Lower lobe of right lung (tissue), 2 donors: ENCODE measurements around the gene ADAM10. TPM values are rescaled to one million over a fixed set of nuclear protein-coding genes. Genes with fewer than 3 reads are reported as not detected.

ENCODE experiments used
- ATAC-seq, 2 donors: fragments of 200-7000 bp; cut with Tn5 transposase; one replicate each; pipeline ENCODE4 v1.9.1; 2020 to 2022; ENCODE audit warnings: mild to moderate bottlenecking in 2 of 2, moderate library complexity in 2 of 2
- DNase-seq: peaks from one replicate; pipeline ENCODE4 v3.0.0-alpha.2; 2020
- H3K27ac ChIP-seq: fragments of 200-600 bp; one replicate; pipeline ENCODE4 v1.8.0; 2022
- H3K27me3 ChIP-seq: fragments of 200-600 bp; one replicate; pipeline ENCODE4 v1.8.0; 2022; ENCODE audit warnings: low read depth
- H3K36me3 ChIP-seq: fragments of 200-600 bp; one replicate; pipeline ENCODE4 v1.8.0; 2022; ENCODE audit warnings: mild to moderate bottlenecking
- H3K4me1 ChIP-seq: fragments of 200-600 bp; one replicate; pipeline ENCODE4 v1.8.0; 2022
- H3K4me3 ChIP-seq: fragments of 200-600 bp; one replicate; pipeline ENCODE4 v1.8.0; 2022; ENCODE audit warnings: mild to moderate bottlenecking
- H3K9me3 ChIP-seq: fragments of 200-600 bp; one replicate; pipeline ENCODE4 v1.8.0; 2022
- CTCF ChIP-seq: fragments of 200-600 bp; IDR thresholded peaks from one replicate; pipeline ENCODE4 v1.8.0; 2022; ENCODE audit warnings: antibody characterized with exemption, mild to moderate bottlenecking
- intact Hi-C: fragments of 100-400 bp; cut with DNase I; formaldehyde crosslinking; loops from one replicate; pipeline ENCODE4 v1.11.0; 2022
- total RNA-seq: library from RNA; stranded (reverse); fragmentation: NEBNext Ultra II Directional; extraction: Animal tissue kit (Norgen Biotek cat#: 25700); gene quantifications from one replicate; pipeline ENCODE4 v1.2.1, GENCODE V29; 2021
- donor health status: DM: no; HTN: yes; CAD: no; lungs with severe emphysema.

Gene ADAM10
- total RNA-seq, 1 donor from 2014 or later = 166 TPM

DNA sequence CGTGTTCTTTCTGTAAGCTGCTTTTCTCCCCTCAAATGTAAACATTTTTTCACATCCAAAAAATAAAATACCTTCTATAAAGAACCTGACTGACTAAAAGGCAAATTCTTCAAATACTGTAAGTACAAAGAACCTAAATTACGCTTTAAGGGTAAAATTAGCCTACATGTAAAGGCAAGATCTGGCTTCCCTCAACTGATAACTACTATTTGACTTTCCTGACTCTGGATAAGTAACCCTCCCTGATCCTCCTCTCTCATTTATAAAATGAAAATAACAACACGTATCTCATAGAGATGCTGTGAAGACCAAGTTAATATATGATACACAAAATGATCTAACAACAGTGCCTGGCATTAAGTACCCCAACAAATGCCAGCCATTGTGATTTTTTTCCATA lies 12.2 kb downstream of the ADAM10 start:
- Histone ChIP-seq H3K9me3 (no peaks in the 10 kb centered on the region), H3K4me3 (no peak overlapping the region), H3K4me1 (peaks cover 49% of the 10 kb centered on the region), H3K27ac (no peak overlapping the region), H3K36me3 (no peaks in the 10 kb centered on the region), H3K27me3 (no peaks in the 10 kb centered on the region)
- no peak for TF ChIP-seq CTCF
- ATAC-seq (no peak), DNase-seq (no peak)
- intact Hi-C loops = no loop called here

GRCh38 chr15:58736018-58736643 lies 13.4 kb downstream of the ADAM10 start:
- Histone ChIP-seq H3K9me3 (no peaks in the 10 kb centered on the region), H3K27ac (no peak overlapping the region), H3K27me3 (no peaks in the 10 kb centered on the region), H3K36me3 (no peaks in the 10 kb centered on the region), H3K4me1 (peaks cover 48% of the 10 kb centered on the region), H3K4me3 (no peak overlapping the region)
- no peak for DNase-seq
- TF ChIP-seq CTCF = no peak
- no peak for ATAC-seq
- intact Hi-C loops = no loop called here

DNA sequence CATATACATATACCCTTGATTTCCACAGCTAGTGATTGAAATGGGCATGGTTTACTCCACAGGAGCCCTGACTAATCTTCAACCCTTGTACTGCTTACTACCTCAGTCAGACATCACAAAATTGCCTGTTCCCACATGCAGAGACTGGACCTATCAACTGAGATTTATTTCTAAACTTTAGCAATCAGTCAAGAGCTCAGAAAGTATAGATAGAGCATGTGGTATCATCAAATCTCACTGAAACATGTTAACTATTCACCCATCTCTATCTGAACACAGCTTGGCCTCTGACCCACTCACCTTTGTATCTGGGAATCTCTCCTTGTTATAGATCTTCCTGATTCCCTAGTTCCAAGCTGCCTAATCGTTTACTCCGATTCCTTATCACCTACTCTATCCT lies 14.6 kb downstream of the ADAM10 start:
- no peaks in the 10 kb centered on the region for H3K36me3 ChIP-seq
- ATAC-seq (no peak), DNase-seq (no peak)
- TF ChIP-seq CTCF = no peak
- H3K4me3 ChIP-seq = no peak overlapping the region
- peaks cover 48% of the 10 kb centered on the region for H3K4me1 ChIP-seq
- H3K27ac ChIP-seq = no peak overlapping the region
- no peaks in the 10 kb centered on the region for H3K9me3 ChIP-seq
- intact Hi-C loops = no loop called here
- H3K27me3 ChIP-seq = no peaks in the 10 kb centered on the region

- DNase-seq = no peak
- intact Hi-C loops = no loop called here
- no peaks in the 10 kb centered on the region for H3K9me3 ChIP-seq
- TF ChIP-seq CTCF = no peak
- peaks cover 32% of the 10 kb centered on the region for H3K4me1 ChIP-seq
- no peak overlapping the region for H3K4me3 ChIP-seq
- no peak overlapping the region for H3K27ac ChIP-seq
- H3K27me3 ChIP-seq = no peaks in the 10 kb centered on the region
- ATAC-seq = no peak
- H3K36me3 ChIP-seq = no peaks in the 10 kb centered on the region
Observed at GRCh38 chr15:58732625-58733363, 16.7 kb downstream of the ADAM10 start.

GRCh38 chr15:58731756-58732535 lies 17.6 kb downstream of the ADAM10 start:
- Histone ChIP-seq H3K4me3 (no peak overlapping the region), H3K36me3 (no peaks in the 10 kb centered on the region), H3K27me3 (no peaks in the 10 kb centered on the region), H3K27ac (no peak overlapping the region), H3K4me1 (peaks cover 32% of the 10 kb centered on the region), H3K9me3 (no peaks in the 10 kb centered on the region)
- no peak for TF ChIP-seq CTCF
- intact Hi-C loops = no loop called here
- no peak for DNase-seq
- ATAC-seq = peak; percentile 62 to 66
